Measurements from ENCODE around the gene ABCC5.

ABCC5 gene

GRCh38 chr3:183984749-183985729 lies 32.6 kb downstream of the ABCC5 start:
- DNase-seq = no peak
- in situ Hi-C loops (cut with HindIII; ENCODE audit: low pct_ligation_motif_present, low pct_unique_long_range_greater_than_20kb, low sequenced_read_pairs) = no loop called here

- DNase-seq = no peak
These were observed 33.5 kb downstream of the ABCC5 start for GRCh38 chr3:183984127-183984740.

GRCh38 chr3:183981990-183982644 lies 35.6 kb downstream of the ABCC5 start:
- in situ Hi-C loops (cut with HindIII; ENCODE audit: low pct_ligation_motif_present, low pct_unique_long_range_greater_than_20kb, low sequenced_read_pairs) = no loop called here

More at GRCh38 chr3:183984127-183984740, 33.5 kb downstream of the ABCC5 start:
- in situ Hi-C loops (cut with HindIII; ENCODE audit: low pct_ligation_motif_present, low pct_unique_long_range_greater_than_20kb, low sequenced_read_pairs) = no loop called here

GRCh38 chr3:183980403-183980802 lies 37.3 kb downstream of the ABCC5 start:
- DNase-seq = no peak

More at GRCh38 chr3:183981990-183982644, 35.6 kb downstream of the ABCC5 start:
- DNase-seq = no peak

GRCh38 chr3:183975981-183976662 lies 41.6 kb downstream of the ABCC5 start:
- DNase-seq = peak; percentile 27
- in situ Hi-C loops (cut with HindIII; ENCODE audit: low pct_ligation_motif_present, low pct_unique_long_range_greater_than_20kb, low sequenced_read_pairs) = no loop called here

More at GRCh38 chr3:183980403-183980802, 37.3 kb downstream of the ABCC5 start:
- in situ Hi-C loops (cut with HindIII; ENCODE audit: low pct_ligation_motif_present, low pct_unique_long_range_greater_than_20kb, low sequenced_read_pairs) = no loop called here

GRCh38 chr3:183968666-183969245 lies 48.9 kb downstream of the ABCC5 start:
- in situ Hi-C loops (cut with HindIII; ENCODE audit: low pct_ligation_motif_present, low pct_unique_long_range_greater_than_20kb, low sequenced_read_pairs) = no loop called here
- DNase-seq = no peak

GRCh38 chr3:183967693-183968092 lies 50.0 kb downstream of the ABCC5 start:
- no peak for DNase-seq

GRCh38 chr3:183966361-183966791 lies 51.3 kb downstream of the ABCC5 start:
- DNase-seq = no peak
- in situ Hi-C loops (cut with HindIII; ENCODE audit: low pct_ligation_motif_present, low pct_unique_long_range_greater_than_20kb, low sequenced_read_pairs) = no loop called here

More at GRCh38 chr3:183967693-183968092, 50.0 kb downstream of the ABCC5 start:
- in situ Hi-C loops (cut with HindIII; ENCODE audit: low pct_ligation_motif_present, low pct_unique_long_range_greater_than_20kb, low sequenced_read_pairs) = no loop called here

- no peak for DNase-seq
- in situ Hi-C loops (cut with HindIII; ENCODE audit: low pct_ligation_motif_present, low pct_unique_long_range_greater_than_20kb, low sequenced_read_pairs) = no loop called here
These were observed 54.9 kb downstream of the ABCC5 start for GRCh38 chr3:183962807-183963206.

- in situ Hi-C loops (cut with HindIII; ENCODE audit: low pct_ligation_motif_present, low pct_unique_long_range_greater_than_20kb, low sequenced_read_pairs) = no loop called here
- DNase-seq = no peak
These were observed 58.5 kb downstream of the ABCC5 start for GRCh38 chr3:183959214-183959613.

- no peak for DNase-seq
- in situ Hi-C loops (cut with HindIII; ENCODE audit: low pct_ligation_motif_present, low pct_unique_long_range_greater_than_20kb, low sequenced_read_pairs) = no loop called here
These were observed 58.9 kb downstream of the ABCC5 start for GRCh38 chr3:183958775-183959174.

- in situ Hi-C loops (cut with HindIII; ENCODE audit: low pct_ligation_motif_present, low pct_unique_long_range_greater_than_20kb, low sequenced_read_pairs) = no loop called here
These were observed 59.5 kb downstream of the ABCC5 start for GRCh38 chr3:183958226-183958625.

GRCh38 chr3:183954875-183955274 lies 62.8 kb downstream of the ABCC5 start:
- no peak for DNase-seq
- in situ Hi-C loops (cut with HindIII; ENCODE audit: low pct_ligation_motif_present, low pct_unique_long_range_greater_than_20kb, low sequenced_read_pairs) = no loop called here

More at GRCh38 chr3:183958226-183958625, 59.5 kb downstream of the ABCC5 start:
- no peak for DNase-seq

GRCh38 chr3:183953471-183954070 lies 64.1 kb downstream of the ABCC5 start:
- in situ Hi-C loops (cut with HindIII; ENCODE audit: low pct_ligation_motif_present, low pct_unique_long_range_greater_than_20kb, low sequenced_read_pairs) = no loop called here
- DNase-seq = no peak

GRCh38 chr3:183951459-183951858 lies 66.2 kb downstream of the ABCC5 start:
- no peak for DNase-seq
- in situ Hi-C loops (cut with HindIII; ENCODE audit: low pct_ligation_motif_present, low pct_unique_long_range_greater_than_20kb, low sequenced_read_pairs) = no loop called here

- in situ Hi-C loops (cut with HindIII; ENCODE audit: low pct_ligation_motif_present, low pct_unique_long_range_greater_than_20kb, low sequenced_read_pairs) = no loop called here
- no peak for DNase-seq
These were observed 68.0 kb downstream of the ABCC5 start for GRCh38 chr3:183949690-183950089.

- DNase-seq = no peak
- in situ Hi-C loops (cut with HindIII; ENCODE audit: low pct_ligation_motif_present, low pct_unique_long_range_greater_than_20kb, low sequenced_read_pairs) = no loop called here
These were observed 71.6 kb downstream of the ABCC5 start for GRCh38 chr3:183946037-183946436.

- in situ Hi-C loops (cut with HindIII; ENCODE audit: low pct_ligation_motif_present, low pct_unique_long_range_greater_than_20kb, low sequenced_read_pairs) = no loop called here
- DNase-seq = no peak
These were observed 72.9 kb downstream of the ABCC5 start for GRCh38 chr3:183944775-183945174.
